GM12801 (cell line): ENCODE measurements around the gene SYVN1.

Source experiments
- TF ChIP-seq, protein P1 (sequence below): IDR thresholded peaks from one replicate; pipeline ENCODE4 v1.5.1; 2011; ENCODE audit warnings: control low read depth; ENCODE audit not compliant: insufficient read length; ENCODE audit errors: extremely low read depth

The SYVN1 gene

GRCh38 chr11:65148657-65149056, 14.3 kb upstream of the SYVN1 start:
- TF ChIP-seq, protein P1, sequence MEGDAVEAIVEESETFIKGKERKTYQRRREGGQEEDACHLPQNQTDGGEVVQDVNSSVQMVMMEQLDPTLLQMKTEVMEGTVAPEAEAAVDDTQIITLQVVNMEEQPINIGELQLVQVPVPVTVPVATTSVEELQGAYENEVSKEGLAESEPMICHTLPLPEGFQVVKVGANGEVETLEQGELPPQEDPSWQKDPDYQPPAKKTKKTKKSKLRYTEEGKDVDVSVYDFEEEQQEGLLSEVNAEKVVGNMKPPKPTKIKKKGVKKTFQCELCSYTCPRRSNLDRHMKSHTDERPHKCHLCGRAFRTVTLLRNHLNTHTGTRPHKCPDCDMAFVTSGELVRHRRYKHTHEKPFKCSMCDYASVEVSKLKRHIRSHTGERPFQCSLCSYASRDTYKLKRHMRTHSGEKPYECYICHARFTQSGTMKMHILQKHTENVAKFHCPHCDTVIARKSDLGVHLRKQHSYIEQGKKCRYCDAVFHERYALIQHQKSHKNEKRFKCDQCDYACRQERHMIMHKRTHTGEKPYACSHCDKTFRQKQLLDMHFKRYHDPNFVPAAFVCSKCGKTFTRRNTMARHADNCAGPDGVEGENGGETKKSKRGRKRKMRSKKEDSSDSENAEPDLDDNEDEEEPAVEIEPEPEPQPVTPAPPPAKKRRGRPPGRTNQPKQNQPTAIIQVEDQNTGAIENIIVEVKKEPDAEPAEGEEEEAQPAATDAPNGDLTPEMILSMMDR = no peak

DNA sequence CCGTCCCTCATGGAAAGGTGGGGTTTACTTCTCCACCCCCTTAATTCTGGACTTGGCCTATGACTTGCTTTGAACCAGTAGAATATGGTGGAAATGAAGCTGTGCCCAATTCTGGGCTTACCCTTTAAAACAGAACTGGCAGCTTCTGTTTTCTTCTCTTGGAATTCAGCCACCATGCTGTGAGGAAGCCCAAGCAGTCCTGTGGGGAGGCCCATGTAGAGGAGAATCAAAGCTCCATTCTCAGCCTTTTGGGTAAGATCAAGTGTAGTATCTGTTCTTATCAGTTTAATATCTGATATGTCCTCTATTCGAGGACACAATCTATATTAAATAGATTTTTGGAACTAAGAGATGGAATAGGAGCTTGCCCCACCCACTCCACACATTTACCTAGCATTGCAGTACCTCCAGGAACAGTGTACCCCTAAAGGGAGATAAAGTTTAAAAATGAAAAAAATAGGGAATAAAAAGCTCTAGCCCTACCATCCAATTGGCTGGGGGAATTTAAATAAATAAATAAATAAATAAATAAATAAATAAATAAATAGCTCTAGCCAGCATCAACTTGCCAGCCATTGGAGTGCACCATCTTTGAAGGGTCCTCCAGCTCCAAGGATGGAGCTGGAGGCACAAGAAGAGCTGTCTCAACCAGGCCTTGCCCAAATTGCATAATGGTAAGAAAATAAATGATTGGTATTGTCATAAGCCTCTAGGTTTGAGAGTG, 13.2 kb upstream of the SYVN1 start:
- TF ChIP-seq, protein P1 = no peak

DNA sequence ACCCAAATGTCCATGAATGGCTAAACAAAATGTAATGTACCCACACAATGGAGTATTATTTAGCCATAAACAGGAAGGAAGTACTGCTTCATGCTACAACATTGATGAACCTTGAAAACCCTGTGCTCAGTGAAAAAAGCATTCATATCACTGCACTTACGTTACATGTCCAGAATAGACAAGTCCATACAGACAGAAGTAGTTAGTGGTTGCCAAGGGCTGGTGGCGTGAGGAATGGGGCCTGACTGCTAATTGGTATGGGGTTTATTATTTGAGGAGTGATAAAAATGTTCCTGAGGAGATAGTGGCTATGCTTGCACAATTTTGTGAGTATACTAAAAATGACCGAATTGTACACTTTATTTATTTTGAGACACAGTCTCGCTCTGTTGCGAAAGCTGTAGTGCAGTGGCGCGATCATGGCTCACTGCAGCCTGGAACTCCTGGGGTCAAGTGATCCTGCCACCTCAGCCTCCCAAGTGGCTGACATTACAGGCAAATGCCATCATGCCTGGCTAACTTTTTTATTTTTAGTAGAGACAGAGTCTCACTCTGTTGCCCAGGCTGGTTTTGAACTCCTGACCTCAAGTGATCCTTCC, 7.7 kb upstream of the SYVN1 start:
- TF ChIP-seq, protein P1 = no peak

GRCh38 chr11:65136515-65137096, 2.3 kb upstream of the SYVN1 start:
- TF ChIP-seq, protein P1 = no peak

- TF ChIP-seq, protein P1 = no peak
Measured at GRCh38 chr11:65135633-65136145, 1.4 kb upstream of the SYVN1 start.

GRCh38 chr11:65134952-65135632, 773 bp upstream of the SYVN1 start:
- TF ChIP-seq, protein P1 = no peak

- TF ChIP-seq, protein P1 = no peak
Measured at GRCh38 chr11:65133724-65134123, 595 bp downstream of the SYVN1 start.
